Keratinocyte (primary cell): Measurements from ENCODE around the gene EPB41L4B.

ENCODE experiments used
- CTCF ChIP-seq, 3 experiments: IDR thresholded peaks in 1 of 3; conservative IDR thresholded peaks in 1 of 3; optimal IDR thresholded peaks in 1 of 3; 2 replicates in 2 of 3; 3 replicates in 1 of 3; pipeline versions ENCODE3 to v1.5.1; 2011; ENCODE audit warnings: low read length in 3 of 3, mild to moderate bottlenecking in 3 of 3, moderate library complexity in 2 of 3, control low read depth in 1 of 3, inconsistent platforms in 1 of 3; ENCODE audit not compliant: insufficient read depth in 2 of 3; ENCODE audit errors: extremely low read depth in 1 of 3
- EZH2 ChIP-seq: IDR thresholded peaks from one replicate; pipeline ENCODE4 v1.6.1; 2012; ENCODE audit warnings: inconsistent platforms, mild to moderate bottlenecking, low read length, moderate library complexity

GRCh38 chr9:109286571-109286977, 34.3 kb downstream of the EPB41L4B start:
- TF ChIP-seq CTCF (optimal IDR thresholded peaks at IDR 0.05 in 1 of 3, IDR thresholded peaks at IDR 0.05 in 1 of 3, conservative IDR thresholded peaks at IDR 0.05 in 1 of 3; ENCODE audit: extremely low read depth in 1 of 3, insufficient read depth in 2 of 3, low read length in 3 of 3) (no peak), EZH2 (no peak)
